ENCODE measurements around the gene RNU6-9.
"Not testable (repeated sequence)": the region's sequence is repeated elsewhere in the genome, so short reads cannot be mapped to it uniquely, and the experiment has no call there.

RNU6-9 gene

DNA sequence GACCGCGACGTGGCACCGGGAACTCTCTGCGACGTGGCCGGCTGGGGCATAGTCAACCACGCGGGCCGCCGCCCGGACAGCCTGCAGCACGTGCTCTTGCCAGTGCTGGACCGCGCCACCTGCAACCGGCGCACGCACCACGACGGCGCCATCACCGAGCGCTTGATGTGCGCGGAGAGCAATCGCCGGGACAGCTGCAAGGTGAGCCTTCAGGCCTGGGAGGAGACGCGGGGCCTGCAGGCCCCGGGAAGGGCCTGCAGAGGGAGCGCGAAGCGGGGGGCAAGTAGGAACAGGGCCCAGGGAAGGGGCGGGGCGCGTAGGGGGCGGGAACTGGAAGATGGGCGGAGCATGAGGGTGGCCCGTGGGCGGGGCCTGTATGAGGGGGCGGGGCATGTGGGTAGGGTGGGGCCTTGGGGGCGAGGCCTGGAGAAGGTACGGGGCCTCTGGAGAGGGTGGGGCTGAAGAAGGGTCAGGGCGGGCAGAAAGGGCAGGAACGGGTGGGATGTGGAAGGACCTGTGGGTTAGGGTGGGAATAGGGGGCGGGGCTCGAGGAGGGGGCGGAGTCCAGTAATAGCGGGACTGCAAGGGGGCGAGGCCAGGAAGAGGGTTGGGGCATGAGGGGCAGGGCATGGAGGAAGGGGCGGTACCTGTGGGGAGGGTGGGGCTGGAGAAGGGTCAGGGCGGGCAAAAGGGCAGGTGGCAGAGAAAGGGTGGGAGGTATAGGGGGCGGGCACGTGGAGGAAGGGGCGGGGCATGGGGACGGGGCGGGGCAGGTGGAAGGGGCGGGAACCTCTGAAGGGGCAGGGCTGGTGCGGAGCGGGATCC, 31.3 kb upstream of the RNU6-9 start:
- no peak for DNase-seq

DNA sequence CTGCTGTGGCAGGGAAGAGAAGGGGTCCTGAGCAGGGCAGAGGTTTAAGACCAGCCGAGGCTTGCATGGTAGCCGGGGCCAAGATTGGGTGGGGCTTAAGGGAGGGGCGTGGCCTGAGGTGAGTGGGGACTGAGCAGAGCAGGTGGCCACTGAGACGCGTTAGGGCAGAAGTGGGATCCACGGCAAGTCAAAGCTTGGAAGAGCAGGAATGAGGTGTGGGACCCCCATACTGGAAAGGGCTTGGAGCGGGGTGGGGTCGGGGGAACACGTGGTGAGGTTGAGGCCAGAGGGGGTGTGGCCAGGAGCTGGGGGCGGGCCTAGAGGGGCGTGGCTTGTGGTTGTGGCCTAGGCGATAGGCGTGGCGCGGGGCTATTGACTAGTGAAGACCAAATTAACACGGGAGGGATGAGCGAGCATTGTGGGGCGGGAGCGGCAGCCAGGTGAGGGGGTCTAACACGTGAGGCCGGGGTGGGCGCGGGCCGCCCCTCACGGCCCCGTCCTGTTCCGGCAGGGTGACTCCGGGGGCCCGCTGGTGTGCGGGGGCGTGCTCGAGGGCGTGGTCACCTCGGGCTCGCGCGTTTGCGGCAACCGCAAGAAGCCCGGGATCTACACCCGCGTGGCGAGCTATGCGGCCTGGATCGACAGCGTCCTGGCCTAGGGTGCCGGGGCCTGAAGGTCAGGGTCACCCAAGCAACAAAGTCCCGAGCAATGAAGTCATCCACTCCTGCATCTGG, 30.5 kb upstream of the RNU6-9 start:
- DNase-seq = no peak

DNA sequence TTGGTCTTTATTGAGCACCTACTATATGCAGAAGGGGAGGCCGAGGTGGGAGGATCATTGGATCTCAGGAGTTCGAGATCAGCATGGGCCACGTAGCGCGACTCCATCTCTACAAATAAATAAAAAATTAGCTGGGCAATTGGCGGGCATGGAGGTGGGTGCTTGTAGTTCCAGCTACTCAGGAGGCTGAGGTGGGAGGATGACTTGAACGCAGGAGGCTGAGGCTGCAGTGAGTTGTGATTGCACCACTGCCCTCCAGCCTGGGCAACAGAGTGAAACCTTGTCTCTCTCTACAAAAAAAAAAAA, 30.0 kb upstream of the RNU6-9 start:
- DNase-seq = no peak

DNA sequence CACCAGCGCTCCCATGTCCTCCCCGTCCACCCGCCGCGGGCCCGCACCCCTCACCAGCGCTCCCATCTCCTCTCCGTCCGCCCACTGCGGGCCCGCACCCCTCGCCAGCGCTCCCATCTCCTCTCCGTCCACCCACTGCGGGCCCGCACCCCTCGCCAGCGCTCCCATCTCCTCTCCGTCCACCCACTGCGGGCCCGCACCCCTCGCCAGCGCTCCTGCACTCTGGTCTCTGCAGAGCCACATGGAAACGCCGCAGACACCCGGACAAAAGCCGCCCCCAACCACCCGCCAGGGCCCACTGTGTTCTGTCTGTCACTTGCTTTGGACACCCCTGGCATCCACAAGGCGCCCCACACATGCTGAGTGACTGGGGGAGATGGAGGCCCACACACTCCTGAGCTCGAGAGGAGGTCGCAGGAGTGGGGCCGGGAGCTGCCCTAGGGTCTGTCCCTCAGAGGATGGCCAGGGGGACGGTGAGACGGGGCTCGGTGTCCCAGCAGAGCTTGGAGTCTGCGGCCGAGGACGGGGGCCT, 26.4 kb upstream of the RNU6-9 start:
- no peak for DNase-seq

DNA sequence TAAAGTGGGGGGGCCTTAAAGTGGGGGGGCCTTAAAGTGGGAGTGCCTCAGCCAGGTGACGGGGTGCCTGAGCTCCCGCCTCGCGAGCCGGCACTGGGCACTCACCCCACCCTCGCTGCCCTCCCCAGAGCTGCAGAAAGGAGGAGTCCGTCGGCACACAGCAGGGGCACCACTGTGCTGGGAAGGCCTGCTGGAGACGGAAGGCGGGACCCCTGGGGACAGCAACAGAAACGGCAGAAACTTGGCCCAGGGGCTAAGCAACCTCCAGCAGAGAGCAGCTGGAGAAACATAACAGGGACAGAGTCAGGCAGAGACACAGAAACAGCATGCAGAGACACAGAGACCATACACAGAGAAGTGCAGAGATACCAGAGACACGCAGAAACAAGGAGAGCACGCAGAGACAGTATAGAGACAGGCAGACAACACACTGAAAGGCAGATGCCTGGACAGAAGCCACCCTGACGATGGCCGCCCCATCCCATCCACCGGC, 25.9 kb upstream of the RNU6-9 start:
- DNase-seq = no peak

DNA sequence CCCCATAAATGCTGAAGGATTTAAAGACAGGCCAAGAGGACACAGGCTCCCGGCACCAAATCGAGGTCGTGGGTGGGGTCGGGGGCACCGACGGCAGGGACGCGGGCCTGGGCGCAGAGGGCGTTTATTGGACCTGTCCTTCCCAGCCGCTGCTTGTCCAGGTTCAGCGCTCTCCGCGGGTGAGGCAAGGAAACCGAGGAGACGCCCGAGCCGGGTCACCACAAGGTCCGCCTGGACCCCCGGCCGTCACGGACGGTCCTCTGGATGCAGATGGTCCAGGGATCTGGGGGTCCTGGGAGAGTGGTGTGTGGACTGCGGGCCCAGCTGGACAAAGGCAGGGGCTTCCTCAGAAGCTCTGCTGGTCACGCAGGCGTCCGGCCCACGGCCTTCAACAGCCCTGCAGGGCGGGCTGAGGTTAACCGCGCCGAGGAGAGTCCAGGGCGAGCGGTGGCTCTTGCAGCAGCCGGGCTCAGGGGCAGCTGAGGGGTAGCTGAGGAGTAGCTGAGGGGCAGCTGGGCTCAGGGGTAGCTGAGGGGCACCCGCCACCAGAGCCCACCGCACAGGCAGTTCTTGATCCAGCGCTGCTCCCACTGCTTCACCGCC, 25.3 kb upstream of the RNU6-9 start:
- no peak for DNase-seq

DNA sequence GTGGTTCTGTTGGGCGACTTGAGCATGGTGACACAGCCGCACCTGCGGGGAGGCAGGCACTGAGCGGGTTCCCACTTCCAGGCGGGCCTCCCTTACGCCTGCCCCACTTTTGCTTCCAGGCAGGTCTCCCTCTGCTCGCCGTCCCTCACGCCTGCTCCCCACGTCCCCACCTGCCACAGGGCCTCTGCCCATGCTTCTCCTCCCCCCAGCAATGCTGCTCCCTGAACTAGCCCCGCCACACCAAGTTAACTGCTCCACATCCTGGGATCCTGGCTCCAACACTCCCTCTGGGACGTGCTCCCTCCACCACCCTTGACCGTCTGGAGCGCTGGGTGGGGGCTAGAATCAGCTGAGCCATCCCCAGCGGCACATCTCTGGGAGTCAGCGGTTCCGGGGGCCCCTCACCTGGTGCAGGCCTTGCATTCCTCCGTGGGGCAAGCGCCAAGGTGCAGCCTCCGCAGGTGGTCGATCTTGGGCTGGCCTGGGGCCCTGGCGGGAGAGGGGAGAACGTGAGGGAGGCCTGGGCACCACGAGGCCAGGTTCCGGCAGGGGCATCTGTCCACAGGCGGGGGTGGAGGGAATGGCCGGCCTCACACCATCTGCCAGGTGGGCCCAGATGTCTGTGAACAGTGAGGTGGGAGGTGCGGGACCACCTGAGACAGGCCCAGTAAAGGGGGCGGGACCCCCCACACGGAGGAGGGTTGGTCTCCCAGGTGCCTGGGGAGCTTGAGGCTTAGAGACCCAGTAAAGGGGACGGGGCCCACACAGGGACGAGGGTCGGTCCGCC, 24.6 kb upstream of the RNU6-9 start:
- no peak for DNase-seq

DNA sequence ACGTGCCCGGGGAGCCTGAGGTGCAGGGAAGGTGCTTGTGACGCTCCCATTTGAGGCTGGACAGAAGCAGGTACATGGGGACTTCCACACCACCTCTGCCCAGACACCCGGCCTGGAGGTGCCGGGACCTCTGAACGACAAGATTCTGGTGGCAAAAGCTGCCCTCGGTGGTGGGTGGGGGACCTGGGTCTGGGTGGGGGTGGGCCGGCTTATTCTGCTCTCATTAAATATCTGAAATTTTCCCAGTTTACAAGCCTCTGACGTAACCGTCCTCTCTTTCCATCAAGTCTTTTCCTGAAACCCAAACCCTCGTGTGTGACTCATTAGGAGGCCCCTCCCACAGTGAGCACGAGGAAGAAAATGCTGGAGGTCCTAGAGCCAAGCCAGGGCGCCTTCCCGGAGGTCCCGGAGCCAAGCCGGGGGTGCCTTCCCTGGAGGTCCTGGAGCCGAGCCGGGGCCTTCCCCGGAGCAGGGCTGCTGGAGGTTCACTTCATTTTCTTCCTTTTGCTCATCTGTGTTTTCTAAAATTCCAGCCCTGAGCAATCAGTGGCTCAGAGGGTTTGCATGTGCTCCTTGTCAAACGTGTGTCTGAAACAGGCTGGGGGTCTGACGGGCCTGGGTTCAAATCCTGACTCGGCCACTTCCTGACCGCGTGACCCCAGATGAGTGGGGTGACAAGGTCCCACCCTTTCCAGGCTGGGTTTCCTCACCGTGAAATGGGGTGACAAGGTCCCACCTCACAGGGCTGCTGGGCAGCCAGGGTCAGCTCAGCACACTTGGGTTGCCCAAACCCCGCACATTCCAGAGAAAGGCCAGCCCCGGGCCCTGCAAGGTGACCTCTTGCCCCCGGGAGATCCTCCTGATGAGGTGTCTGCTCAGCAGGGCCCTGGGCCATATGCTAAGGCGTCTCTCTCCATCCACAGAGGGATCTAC, 23.8 kb upstream of the RNU6-9 start:
- DNase-seq = no peak

DNA sequence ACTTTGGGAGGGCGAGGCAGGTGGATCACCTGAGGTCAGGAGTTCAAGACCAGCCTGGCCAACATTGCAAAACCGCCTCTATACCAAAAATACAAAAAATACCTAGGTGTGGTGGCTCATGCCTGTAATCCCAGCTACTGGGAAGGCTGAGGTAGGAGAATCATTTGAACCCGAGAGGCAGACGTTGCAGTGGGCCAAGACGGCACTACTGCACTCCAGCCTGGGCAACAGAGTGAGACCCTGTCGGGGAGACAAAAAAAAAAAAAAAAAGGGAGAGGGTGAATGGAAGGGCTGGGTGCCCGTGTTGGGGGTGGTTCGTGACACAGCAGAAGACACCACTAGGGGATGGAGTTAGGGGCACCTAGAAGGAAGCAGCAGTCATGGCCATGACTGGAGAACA, 23.0 kb upstream of the RNU6-9 start:
- DNase-seq = no peak

DNA sequence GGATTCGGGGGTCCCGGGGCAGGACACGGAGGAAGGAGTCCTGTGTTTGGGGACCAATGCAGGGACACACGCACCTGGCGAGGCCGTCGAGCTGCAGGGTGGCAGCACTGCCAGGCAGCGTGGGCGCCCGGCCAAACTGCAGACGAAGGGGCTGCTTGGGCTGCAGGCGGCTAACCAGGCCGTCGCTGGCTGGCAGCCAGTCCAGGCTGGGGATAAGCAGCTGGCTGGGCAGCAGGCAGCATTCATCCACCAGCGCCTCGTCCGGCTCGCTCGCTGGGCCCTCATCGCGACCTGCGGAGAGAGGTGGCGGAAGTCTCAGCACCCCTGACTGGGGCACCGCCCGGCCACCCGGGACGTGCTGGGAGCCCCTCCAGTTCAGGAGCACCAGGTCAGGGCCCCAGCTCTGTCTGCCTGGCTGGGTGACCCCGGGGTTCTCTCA, 22.3 kb upstream of the RNU6-9 start:
- DNase-seq = no peak

DNA sequence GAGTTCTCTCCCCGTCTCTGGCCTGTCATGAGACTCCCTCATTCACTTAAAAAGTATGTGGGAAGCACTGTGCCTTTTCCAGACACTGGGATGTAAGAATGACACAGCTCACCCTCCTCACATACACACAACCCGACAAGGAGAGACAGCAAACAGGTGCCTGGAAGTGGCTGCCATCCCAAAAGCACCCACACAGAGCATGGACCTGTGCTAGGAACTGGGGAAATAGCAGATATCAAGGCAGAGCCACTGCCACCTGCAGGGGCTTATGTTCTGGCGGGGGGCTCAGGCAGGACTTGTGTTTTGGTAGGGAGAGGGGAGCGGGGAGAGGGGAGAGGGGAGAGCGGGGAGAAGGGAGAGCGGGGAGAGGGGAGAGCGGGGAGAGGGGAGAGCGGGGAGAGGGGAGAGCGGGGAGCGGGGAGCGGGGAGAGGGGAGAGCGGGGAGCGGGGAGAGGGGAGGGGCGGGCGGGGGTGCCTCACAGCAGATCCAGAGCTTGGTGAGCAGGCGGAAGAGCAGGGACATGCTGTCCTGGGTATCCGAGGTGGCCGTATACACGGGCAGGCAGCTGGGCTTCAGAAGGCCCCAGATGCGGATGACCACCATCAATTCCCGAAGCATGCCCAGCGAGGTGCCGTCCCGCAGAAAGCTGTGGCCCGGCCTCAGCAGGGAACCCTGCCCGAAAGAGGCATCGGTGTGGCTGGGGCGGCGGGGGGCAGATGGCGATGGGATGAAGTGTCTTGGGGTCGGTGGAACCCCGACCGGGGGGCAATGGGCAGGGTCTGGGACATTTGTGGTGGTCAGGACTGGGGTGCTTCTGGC, 21.6 kb upstream of the RNU6-9 start:
- DNase-seq = no peak

DNA sequence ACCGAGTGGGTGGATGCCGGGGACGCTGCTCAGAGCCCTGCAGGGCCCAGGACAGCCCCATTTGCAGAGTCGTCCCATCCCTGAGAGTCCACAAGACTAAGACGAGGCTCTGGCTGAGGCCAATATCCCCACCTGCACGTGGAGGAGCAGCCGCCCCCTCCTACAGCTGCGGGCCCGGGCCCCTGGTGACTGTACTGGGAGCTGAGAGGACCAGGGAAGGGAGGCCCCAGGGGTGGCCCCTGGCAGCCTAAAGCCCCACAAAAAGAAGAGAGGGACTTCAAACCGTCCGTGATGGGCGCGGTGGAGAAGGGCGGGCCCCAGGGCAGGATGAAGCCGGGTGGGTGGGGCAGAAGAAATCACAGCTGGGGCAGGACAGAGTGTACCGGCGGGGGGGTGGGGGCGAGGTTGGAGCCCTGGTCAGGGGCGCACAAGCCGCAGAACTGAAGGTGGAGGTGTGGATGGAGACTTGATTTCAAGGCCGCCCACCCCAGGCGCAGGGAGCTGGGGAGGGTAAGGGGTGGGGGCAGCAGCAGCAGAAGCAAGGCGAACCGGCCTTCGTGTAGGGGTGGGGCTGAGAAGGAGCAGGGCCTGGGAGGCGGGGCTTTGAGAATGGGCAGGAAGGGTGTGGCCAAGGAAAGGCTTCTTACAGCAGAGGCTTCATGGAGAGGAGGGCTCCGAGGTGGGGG, 20.9 kb upstream of the RNU6-9 start:
- no peak for DNase-seq

DNA sequence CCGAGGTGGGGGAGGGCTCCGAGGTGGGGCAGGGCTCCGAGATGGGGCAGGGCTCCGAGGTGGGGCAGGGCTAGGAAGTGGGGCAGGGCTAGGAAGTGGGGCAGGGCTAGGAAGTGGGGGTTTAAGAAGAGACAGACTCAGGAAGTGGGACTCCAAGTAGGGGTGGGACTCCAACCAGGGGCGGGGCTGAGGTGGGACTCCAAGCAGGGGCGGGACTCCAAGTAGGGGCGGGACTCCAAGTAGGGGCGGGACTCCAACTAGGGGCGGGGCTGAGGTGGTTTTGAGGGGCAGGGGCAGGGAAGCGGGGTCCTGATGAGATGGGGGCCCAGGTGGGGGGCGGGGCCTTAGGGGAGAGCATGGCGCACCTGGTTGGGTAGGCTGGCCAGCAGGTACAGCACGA, 20.2 kb upstream of the RNU6-9 start:
- DNase-seq = no peak

DNA sequence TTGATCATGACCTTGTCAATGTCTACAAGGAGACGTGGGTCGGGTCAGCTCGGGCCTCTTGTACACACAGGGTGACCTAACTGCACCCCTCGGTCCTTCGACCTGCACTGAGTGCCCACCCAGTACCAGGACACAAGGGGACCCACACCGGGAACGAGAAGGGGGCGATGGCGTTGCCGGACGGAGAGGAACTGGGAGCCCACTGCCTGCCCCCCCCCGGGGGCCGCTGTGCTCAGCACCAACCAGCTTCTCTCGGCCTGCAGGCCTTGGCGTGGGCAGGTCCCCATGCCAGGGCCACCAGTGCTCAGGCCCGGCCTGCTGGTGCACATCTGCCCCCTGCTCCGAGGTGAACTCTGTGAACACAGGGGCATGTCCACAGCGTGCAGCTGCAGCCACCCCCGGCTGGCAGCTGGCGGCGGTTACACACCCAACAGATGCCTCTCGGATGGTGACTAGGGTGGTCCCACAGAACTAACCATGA, 19.7 kb upstream of the RNU6-9 start:
- no peak for DNase-seq

DNA sequence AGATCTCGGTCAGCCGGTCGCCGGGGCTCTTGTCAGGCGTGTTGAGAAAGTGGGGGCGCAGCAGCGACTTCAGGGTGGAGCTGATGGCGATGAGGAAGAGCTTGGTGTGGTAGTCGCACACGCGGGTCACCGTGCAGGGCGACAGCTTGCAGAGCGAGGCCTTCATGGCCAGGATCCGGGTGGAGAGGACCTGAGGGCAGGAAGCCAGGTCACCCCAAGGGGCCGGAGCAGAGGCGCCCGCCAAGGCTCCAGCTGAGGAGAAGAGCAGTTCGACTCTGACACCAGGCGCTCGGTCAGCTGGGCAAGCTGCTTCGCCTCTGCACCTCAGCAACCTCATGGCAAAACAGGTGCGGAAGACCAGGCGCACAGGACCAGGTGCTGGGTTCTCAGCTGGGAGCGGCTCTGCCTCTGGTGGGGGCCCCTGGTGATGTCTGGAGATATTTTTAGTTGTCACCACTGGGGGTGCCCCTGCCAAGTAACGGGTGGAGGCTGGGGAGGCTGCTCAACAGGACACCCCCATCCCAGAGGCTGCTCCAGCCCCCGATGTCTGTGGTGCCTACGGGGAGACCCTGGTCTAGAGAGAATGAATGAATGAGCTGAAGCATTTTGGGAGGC, 17.9 kb upstream of the RNU6-9 start:
- no peak for DNase-seq

DNA sequence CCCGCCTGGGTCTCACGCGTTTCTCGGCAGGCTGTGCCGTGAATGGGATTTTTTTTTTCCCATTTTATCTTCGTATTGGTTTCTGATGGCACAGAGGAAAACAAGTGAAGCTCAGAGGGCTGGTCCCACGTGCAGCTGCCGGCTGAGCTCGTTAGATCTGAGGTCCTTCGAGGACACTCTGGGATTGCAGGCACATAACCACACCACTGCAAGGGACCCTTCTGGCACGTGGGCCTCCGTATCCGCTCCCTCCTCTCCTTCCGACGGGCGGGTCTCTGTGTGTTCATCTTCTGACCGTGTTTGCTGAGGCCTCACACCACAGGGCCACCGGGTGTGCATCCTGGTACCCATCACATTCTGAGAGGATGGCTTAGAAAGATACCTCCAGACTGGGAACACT, 17.2 kb upstream of the RNU6-9 start:
- no peak for DNase-seq

DNA sequence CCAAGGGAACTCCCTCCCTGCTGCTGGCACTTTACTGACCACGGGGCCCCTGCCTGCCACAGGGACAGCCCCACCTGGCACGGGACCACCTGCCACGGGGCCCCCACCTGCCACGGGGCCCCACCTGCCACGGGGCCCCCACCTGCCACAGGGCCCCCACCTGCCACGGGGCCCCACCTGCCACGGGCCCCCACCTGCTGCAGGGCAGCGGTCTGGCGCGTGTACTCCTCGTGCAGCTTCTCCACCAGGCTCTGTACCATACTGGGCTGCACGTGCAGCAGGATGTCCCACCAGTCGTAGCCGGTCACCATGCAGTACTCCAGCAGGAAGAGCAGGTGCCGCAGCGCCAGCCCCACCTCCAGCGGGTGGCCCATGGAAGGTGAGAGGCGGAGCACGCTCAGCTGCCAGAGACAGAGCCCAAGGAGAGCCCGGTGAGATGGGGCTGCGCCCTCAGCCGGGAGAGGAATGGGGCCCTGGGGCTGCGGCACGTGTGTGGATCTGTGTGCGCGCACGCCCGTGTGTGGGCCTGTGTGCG, 16.4 kb upstream of the RNU6-9 start:
- DNase-seq = no peak

DNA sequence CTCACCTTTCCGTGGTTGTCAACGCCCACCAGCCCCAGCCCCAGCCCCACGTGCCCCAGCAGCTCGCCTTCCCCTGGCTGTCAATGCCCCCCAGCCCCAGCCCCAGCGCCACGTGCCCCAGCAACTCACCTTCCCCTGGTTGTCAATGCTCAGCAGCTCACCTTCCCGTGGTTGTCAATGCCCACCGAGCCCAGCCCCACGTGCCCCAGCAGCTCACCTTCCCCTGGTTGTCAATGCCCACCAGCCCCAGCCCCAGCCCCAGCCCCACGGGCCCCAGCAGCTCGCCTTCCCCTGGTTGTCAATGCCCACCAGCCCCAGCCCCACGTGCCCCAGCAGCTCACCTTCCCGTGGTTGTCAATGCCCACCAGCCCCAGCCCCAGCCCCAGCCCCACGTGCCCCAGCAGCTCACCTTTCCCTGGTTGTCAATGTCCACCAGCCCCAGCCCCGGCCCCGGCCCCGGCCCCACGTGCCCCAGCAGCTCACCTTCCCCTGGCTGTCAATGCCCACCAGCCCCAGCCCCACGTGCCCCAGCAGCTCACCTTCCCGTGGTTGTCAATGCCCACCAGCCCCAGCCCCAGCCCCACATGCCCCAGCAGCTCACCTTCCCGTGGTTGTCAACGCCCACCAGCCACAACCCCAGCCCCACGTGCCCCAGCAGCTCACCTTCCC, 15.2 kb upstream of the RNU6-9 start:
- DNase-seq = not testable (repeated sequence)

All from NCI-H510A (cell line).